Measurements from ENCODE around the gene COL23A1. TPM values are rescaled to one million over a fixed set of nuclear protein-coding genes. Genes with fewer than 3 reads are reported as not detected.

The COL23A1 gene
- total and polyA plus RNA-seq, 2 of the 8 experiments (the other 6 are each of a cell fraction or from before 2014, with no cell fraction given), result 3.1 to 4.7 TPM

DNA sequence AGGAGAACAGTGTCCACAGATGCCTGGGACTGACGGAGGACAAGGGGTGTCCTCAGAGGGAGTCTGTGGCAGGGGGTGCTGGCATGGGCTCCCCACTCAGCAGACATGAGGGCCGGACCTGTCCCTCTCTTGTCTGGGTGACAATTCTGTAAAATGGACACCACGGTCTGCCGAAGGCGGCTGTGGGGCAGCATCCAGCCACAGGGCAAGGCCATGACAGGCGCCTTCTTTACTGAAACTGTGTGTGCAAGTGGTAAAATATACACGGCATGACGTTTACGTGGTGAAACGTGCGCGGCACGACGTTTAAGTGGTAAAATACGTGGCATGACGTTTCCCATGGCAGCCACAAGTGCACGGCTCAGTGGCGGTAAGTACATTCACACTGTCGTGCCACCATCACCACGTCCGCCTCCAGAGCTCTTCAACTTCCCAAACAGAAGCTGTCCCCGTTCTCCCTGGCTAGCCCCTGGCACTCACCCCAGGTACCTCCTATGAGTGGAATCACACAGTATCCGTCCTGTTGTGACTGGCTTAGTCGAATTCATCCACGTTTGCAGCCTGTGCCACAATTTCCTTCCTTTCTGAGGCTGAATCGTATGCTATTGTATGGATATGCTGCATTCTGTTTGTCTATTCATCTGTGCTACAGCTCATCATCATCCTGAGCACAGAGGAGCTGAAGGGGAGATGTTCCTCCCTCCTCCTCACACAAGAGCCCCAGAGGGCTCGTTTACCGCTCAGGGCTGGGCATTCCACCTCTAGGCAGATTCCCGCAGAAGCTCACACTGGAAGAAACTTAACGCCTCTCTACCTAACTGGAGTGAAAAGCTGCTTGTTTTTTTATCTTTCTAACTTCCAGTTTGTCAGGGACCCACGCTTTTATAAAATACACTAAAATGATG, 52.5 kb downstream of the COL23A1 start:
- H2AFZ ChIP-seq (ENCODE audit: low read length), result no peak overlapping the region
- no peaks in the 10 kb centered on the region for H3K9me3 ChIP-seq (ENCODE audit: insufficient read depth in 2 of 2, low read depth in 1 of 2, low read length in 1 of 2)
- DNase-seq (ENCODE audit: low read depth in 1 of 2, low spot score in 2 of 2) (no peak), FAIRE-seq (peak; percentile 58)
- H3K56ac ChIP-seq (replicated peaks; ENCODE audit: insufficient read length, low read depth, low read length), result no peak overlapping the region
- ChIA-PET CTCF (ENCODE audit: partially characterized antibody) (interaction anchor here (1.1 to 1.7 kb wide), 4 partner anchors 14 to 19 kb away, joined by 3 to 7 read pairs (median 3); no protein-coding TSS in a partner anchor), POLR2A (ENCODE audit: partially characterized antibody) (interaction anchor here (1.4 kb wide), 1 partner anchor 14 kb away, joined by 3 read pairs; no protein-coding TSS in a partner anchor)
- no peak overlapping the region for H3K23ac ChIP-seq (ENCODE audit: insufficient read length)
- no peaks in the 10 kb centered on the region; the same call in 1 of the 2 replicates for H3K79me1 ChIP-seq (ENCODE audit: low read depth, low read length)
- H2AK5ac ChIP-seq (ENCODE audit: low read depth, low read length), result 0 out of 2 replicates have a peak overlapping the region, but pooled peaks have one; percentile 3
- peaks cover 0 to 2% (median 0%) of the 10 kb centered on the region in 4 experiments; a peak in 1 of 7 replicates for H3K4me1 ChIP-seq (replicated peaks in 1 of 4; ENCODE audit: control insufficient read depth in 3 of 4, insufficient read depth in 4 of 4, low read length in 3 of 4)
- H2BK120ac ChIP-seq (replicated peaks; ENCODE audit: low read depth, low read length), result no peak overlapping the region
- 0 out of 2 replicates have a peak overlapping the region, but pooled peaks have one; percentile 7 for H2BK5ac ChIP-seq (ENCODE audit: low read depth, low read length)
- H3K79me2 ChIP-seq (ENCODE audit: control insufficient read depth in 1 of 2, insufficient read depth in 2 of 2, low read length in 2 of 2), result no peaks in the 10 kb centered on the region
- H3K36me3 ChIP-seq (ENCODE audit: control insufficient read depth in 2 of 4, insufficient read depth in 4 of 4, low read length in 3 of 4), result no peaks in the 10 kb centered on the region
- H4K91ac ChIP-seq (replicated peaks; ENCODE audit: insufficient read length, low read length), result no peak overlapping the region
- H4K20me1 ChIP-seq (replicated peaks in 1 of 2; ENCODE audit: control insufficient read depth in 1 of 2, insufficient read depth in 2 of 2, low read length in 2 of 2), result no peaks in the 10 kb centered on the region
- H3K23me2 ChIP-seq (ENCODE audit: low read depth, low read length), result no peaks in the 10 kb centered on the region
- H3K14ac ChIP-seq (ENCODE audit: insufficient read length), result no peak overlapping the region
- H4K8ac ChIP-seq (ENCODE audit: extremely low read depth, insufficient read depth, low read length), result no peak overlapping the region
- no peak overlapping the region for H3K4me3 ChIP-seq (ENCODE audit: extremely low read depth in 1 of 4, insufficient read depth in 2 of 4, low read depth in 3 of 4, low read length in 4 of 4)
- no peaks in the 10 kb centered on the region for H3K27me3 ChIP-seq (replicated peaks in 1 of 4; ENCODE audit: control insufficient read depth in 3 of 4, extremely low read depth in 1 of 4, insufficient read depth in 3 of 4, low read length in 3 of 4)
- H4K5ac ChIP-seq (ENCODE audit: insufficient read length, low read depth, low read length), result no peak overlapping the region
- 0 out of 2 replicates have a peak overlapping the region, but pooled peaks have one; percentile 51 for H2BK15ac ChIP-seq (ENCODE audit: low read length)
- no peak overlapping the region for H3K27ac ChIP-seq (ENCODE audit: low read depth, low read length)
- H3K4me2 ChIP-seq (ENCODE audit: insufficient read depth in 1 of 2, low read depth in 2 of 2, low read length in 2 of 2), result no peak overlapping the region
- no peak overlapping the region for H3K9ac ChIP-seq (replicated peaks in 1 of 4; ENCODE audit: extremely low read depth in 1 of 4, low read depth in 3 of 4, low read length in 3 of 4)
- H3K18ac ChIP-seq (ENCODE audit: extremely low read depth, low read length), result no peak overlapping the region
- peak overlapping the region; percentile 71; the same call in 1 of the 2 replicates for H2BK12ac ChIP-seq (ENCODE audit: low read depth, low read length)
- 88% methylated on average over 31 of the region's 31 CpGs; no CpG with 5 or more reads in 1 of the 2 experiments for WGBS, 2 experiments (ENCODE audit: extremely low coverage in 1 of 2, insufficient coverage in 1 of 2, insufficient read length in 1 of 2, insufficient replicate concordance in 2 of 2, low coverage in 1 of 2, low lambda C conversion rate in 2 of 2, missing lambda C conversion rate in 1 of 2)
- H2BK20ac ChIP-seq (ENCODE audit: low read length), result no peak overlapping the region
- H3K4ac ChIP-seq (replicated peaks; ENCODE audit: insufficient read length, low read depth, low read length), result no peak overlapping the region
- TF ChIP-seq EP300 (IDR thresholded peaks at IDR 0.05; ENCODE audit: borderline replicate concordance in 1 of 2, low read depth in 2 of 2, low read length in 2 of 2) (no peak), MAFK (IDR thresholded peaks at IDR 0.05; ENCODE audit: low read depth, low read length) (no peak), KDM5A (IDR thresholded peaks at IDR 0.05; ENCODE audit: low read length) (no peak), ASH2L (IDR thresholded peaks at IDR 0.05; ENCODE audit: low read length) (no peak), CHD2 (IDR thresholded peaks at IDR 0.05; ENCODE audit: low read length) (no peak), CBX8 (IDR thresholded peaks at IDR 0.05; ENCODE audit: borderline replicate concordance, low read depth, low read length) (no peak), CREB1 (IDR thresholded peaks at IDR 0.05) (no peak), FOSL1 (IDR thresholded peaks at IDR 0.05; ENCODE audit: insufficient read depth, low read depth, low read length) (no peak), BRCA1 (IDR thresholded peaks at IDR 0.05; ENCODE audit: low read depth, low read length) (no peak), ZNF274 (IDR thresholded peaks at IDR 0.05; ENCODE audit: borderline replicate concordance, extremely low read depth, low read length) (no peak), SIRT6 (IDR thresholded peaks at IDR 0.05; ENCODE audit: low read length) (no peak)

Data from H1 (cell line).